Anterior cingulate cortex (tissue), 58 donors: ENCODE measurements around the gene OR7G1.

Source experiments
- DNase-seq, 58 donors: peaks; one replicate each; lab custom pipeline; 2025; lab: John Stamatoyannopoulos, UW

Gene OR7G1

GRCh38 chr19:9115307-9115813 lies at the start of gene OR7G1:
Gene OR7G1 (minus strand): TSS chr19:9115763. CDS start chr19:9115763, 0 bp downstream.
- DNase-seq: no peak

- no peak for DNase-seq
These were observed 49.7 kb upstream of the OR7G1 start for GRCh38 chr19:9165261-9165660.

GRCh38 chr19:9161427-9161826 lies 45.9 kb upstream of the OR7G1 start:
- no peak for DNase-seq

GRCh38 chr19:9159891-9160290 lies 44.3 kb upstream of the OR7G1 start:
- DNase-seq: no peak

GRCh38 chr19:9156304-9156703 lies 40.7 kb upstream of the OR7G1 start:
- no peak for DNase-seq

GRCh38 chr19:9155591-9155990 lies 40.0 kb upstream of the OR7G1 start:
- DNase-seq: no peak

GRCh38 chr19:9151367-9151766 lies 35.8 kb upstream of the OR7G1 start:
- DNase-seq: no peak

- DNase-seq: no peak
These were observed 35.1 kb upstream of the OR7G1 start for GRCh38 chr19:9150650-9151049.

- DNase-seq: no peak
These were observed 34.4 kb upstream of the OR7G1 start for GRCh38 chr19:9149997-9150396.

- no peak for DNase-seq
These were observed 33.1 kb upstream of the OR7G1 start for GRCh38 chr19:9148697-9149096.

GRCh38 chr19:9146882-9147281 lies 31.3 kb upstream of the OR7G1 start:
- no peak for DNase-seq

- DNase-seq: no peak
These were observed 29.4 kb upstream of the OR7G1 start for GRCh38 chr19:9144920-9145319.

- DNase-seq: peak in 57 of 58 donors; percentile 24 to 92 (median 83)
These were observed 24.8 kb upstream of the OR7G1 start, which contains the start of gene ZNF317 for GRCh38 chr19:9140159-9140874. Gene ZNF317 (plus strand): TSS chr19:9140397. CDS start chr19:9156017, 15,620 bp downstream.

- peak in 3 of 58 donors; percentile 7 to 46 (median 46) for DNase-seq
These were observed 24.1 kb upstream of the OR7G1 start for GRCh38 chr19:9139609-9140158.

GRCh38 chr19:9132422-9132821 lies 16.9 kb upstream of the OR7G1 start:
- no peak for DNase-seq

GRCh38 chr19:9130965-9131364 lies 15.4 kb upstream of the OR7G1 start:
- no peak for DNase-seq

- no peak for DNase-seq
These were observed 12.6 kb upstream of the OR7G1 start for GRCh38 chr19:9128171-9128570.

- no peak for DNase-seq
These were observed 11.4 kb upstream of the OR7G1 start, which contains the start of gene OR7G3 for GRCh38 chr19:9126900-9127405. Gene OR7G3 (minus strand): TSS chr19:9126950. CDS start chr19:9126950, 0 bp downstream.

- DNase-seq: no peak
These were observed 984 bp upstream of the OR7G1 start for GRCh38 chr19:9116547-9116946.

GRCh38 chr19:9109959-9110358 lies 5.6 kb downstream of the OR7G1 start:
- no peak for DNase-seq

GRCh38 chr19:9107375-9107774 lies 8.2 kb downstream of the OR7G1 start, which contains the start of gene OR7G2:
Gene OR7G2 (minus strand): TSS chr19:9107475. CDS start chr19:9103243, 4,232 bp downstream.
- no peak for DNase-seq

GRCh38 chr19:9086761-9087160 lies 28.8 kb downstream of the OR7G1 start, which contains the start of gene OR1M1:
Gene OR1M1 (plus strand): TSS chr19:9087061. CDS start chr19:9093245, 6,184 bp downstream.
- DNase-seq: no peak
